GM12891 (cell line): ENCODE data around the gene ESRP2.

Experiments used
- DNase-seq: peaks from one replicate; pipeline ENCODE4 v3.0.0; 2011; ENCODE audit warnings: low spot score; ENCODE audit not compliant: insufficient read length
- FAIRE-seq: peaks from 2 replicates; lab custom pipeline; 2011; peaks lifted over from hg19 to GRCh38; lab: Jason Lieb, UNC
- PAX5 ChIP-seq: IDR thresholded peaks from 2 replicates; pipeline ENCODE4 v1.6.1; 2011; ENCODE audit warnings: low read length, moderate library complexity, mild to moderate bottlenecking; ENCODE audit not compliant: insufficient read depth, severe bottlenecking
- POLR2A ChIP-seq: IDR thresholded peaks from 2 replicates; pipeline ENCODE4 v1.6.1; 2011; ENCODE audit warnings: low read depth, low read length, control low read depth
- POLR2AphosphoS5 ChIP-seq: IDR thresholded peaks from 2 replicates; pipeline ENCODE4 v1.6.1; 2011; ENCODE audit warnings: low read depth, low read length, control low read depth
- POU2F2 ChIP-seq: IDR thresholded peaks from 2 replicates; pipeline ENCODE4 v1.6.1; 2011; ENCODE audit warnings: low read depth, mild to moderate bottlenecking, control low read depth, low read length, moderate library complexity
- SPI1 ChIP-seq: IDR thresholded peaks from 2 replicates; pipeline ENCODE4 v1.6.1; 2011; ENCODE audit warnings: low read depth, low read length, control low read depth
- TAF1 ChIP-seq: IDR thresholded peaks from 2 replicates; pipeline ENCODE4 v1.6.1; 2011; ENCODE audit warnings: low read depth, low read length, control low read depth

ESRP2 gene

GRCh38 chr16:68264128-68265077 lies 28.5 kb upstream of the ESRP2 start, which contains the start of gene SLC7A6:
TSS of gene SLC7A6 (plus strand) at chr16:68264526. CDS start at chr16:68274727, 10,201 bp downstream.
- TF ChIP-seq TAF1 (no peak), SPI1 (no peak), POLR2AphosphoS5 (0 out of 2 replicates have a peak, but pooled peaks have one; percentile 40)
- FAIRE-seq, result peak; percentile 86
- DNase-seq, result peak; percentile 88

- TF ChIP-seq POLR2AphosphoS5 (no peak), POU2F2 (no peak), PAX5 (no peak), POLR2A (no peak), TAF1 (no peak), SPI1 (no peak)
- no peak for FAIRE-seq
- no peak for DNase-seq
These were observed 27.7 kb upstream of the ESRP2 start for GRCh38 chr16:68263559-68264127.

- TF ChIP-seq POU2F2, result no peak
- TF ChIP-seq POLR2A, result no peak
- no peak for TF ChIP-seq SPI1
- no peak for TF ChIP-seq TAF1
- no peak for TF ChIP-seq POLR2AphosphoS5
- TF ChIP-seq PAX5, result no peak
- no peak for FAIRE-seq
- DNase-seq, result no peak
These were observed 23.3 kb upstream of the ESRP2 start for GRCh38 chr16:68259007-68259825.

GRCh38 chr16:68257906-68258800 lies 22.2 kb upstream of the ESRP2 start:
- DNase-seq, result no peak
- peak; percentile 69 for FAIRE-seq
- TF ChIP-seq SPI1, result no peak
- TF ChIP-seq POU2F2, result no peak
- TF ChIP-seq PAX5, result peak; percentile 54
- no peak for TF ChIP-seq TAF1

- peak; percentile 81 for DNase-seq
- TF ChIP-seq PAX5, result no peak
- TF ChIP-seq POLR2A, result no peak
- no peak for TF ChIP-seq POLR2AphosphoS5
- no peak for TF ChIP-seq POU2F2
- no peak for TF ChIP-seq TAF1
- no peak for TF ChIP-seq SPI1
- peak; percentile 94 for FAIRE-seq
These were observed 21.5 kb upstream of the ESRP2 start for GRCh38 chr16:68257251-68257905.

- DNase-seq (no peak), FAIRE-seq (no peak)
- TF ChIP-seq POU2F2 (no peak), POLR2AphosphoS5 (no peak), POLR2A (no peak), PAX5 (no peak), TAF1 (no peak), SPI1 (no peak)
These were observed 19.8 kb upstream of the ESRP2 start for GRCh38 chr16:68255712-68256111.

GRCh38 chr16:68253721-68254120 lies 17.8 kb upstream of the ESRP2 start:
- FAIRE-seq (no peak), DNase-seq (no peak)
- TF ChIP-seq POU2F2 (no peak), SPI1 (no peak), PAX5 (no peak), POLR2AphosphoS5 (no peak), POLR2A (no peak), TAF1 (no peak)

- TF ChIP-seq POLR2AphosphoS5, result no peak
- TF ChIP-seq TAF1, result no peak
- TF ChIP-seq POU2F2, result no peak
- no peak for TF ChIP-seq POLR2A
- TF ChIP-seq SPI1, result no peak
- TF ChIP-seq PAX5, result no peak
- DNase-seq, result no peak
- FAIRE-seq, result no peak
These were observed 16.5 kb upstream of the ESRP2 start for GRCh38 chr16:68252383-68252782.
